HG02943 (cell line): Measurements from ENCODE around the gene EFHD2.
"Not testable (repeated sequence)": the region's sequence is repeated elsewhere in the genome, so short reads cannot be mapped to it uniquely, and the experiment has no call there.

Experiments used
- ATAC-seq: cut with Tn5 transposase; IDR thresholded peaks from one replicate; pipeline ENCODE4 v1.9.1; 2021; ENCODE audit warnings: mild to moderate bottlenecking, low read depth, moderate library complexity; ENCODE audit not compliant: unreplicated experiment

Gene EFHD2

GRCh38 chr1:15386164-15386749 lies 23.4 kb upstream of the EFHD2 start:
- no peak for ATAC-seq

- ATAC-seq = no peak
These were observed 21.3 kb upstream of the EFHD2 start for GRCh38 chr1:15388201-15388880.

- not testable (repeated sequence) for ATAC-seq
These were observed 19.9 kb upstream of the EFHD2 start for GRCh38 chr1:15389828-15390227.

- no peak for ATAC-seq
These were observed 19.0 kb upstream of the EFHD2 start for GRCh38 chr1:15390667-15391066.

- ATAC-seq = no peak
These were observed 18.3 kb upstream of the EFHD2 start for GRCh38 chr1:15391366-15391765.

- no peak for ATAC-seq
These were observed 16.0 kb upstream of the EFHD2 start for GRCh38 chr1:15393475-15394257.

- no peak for ATAC-seq
These were observed 15.4 kb upstream of the EFHD2 start for GRCh38 chr1:15394258-15394690.

GRCh38 chr1:15397236-15397635 lies 12.5 kb upstream of the EFHD2 start:
- ATAC-seq = no peak

GRCh38 chr1:15399710-15400109 lies 10.0 kb upstream of the EFHD2 start:
- ATAC-seq = no peak

GRCh38 chr1:15400627-15401026 lies 9.1 kb upstream of the EFHD2 start:
- no peak for ATAC-seq

GRCh38 chr1:15401391-15402055 lies 8.2 kb upstream of the EFHD2 start:
- ATAC-seq = no peak

- ATAC-seq = no peak
These were observed 6.8 kb upstream of the EFHD2 start for GRCh38 chr1:15402809-15403450.

GRCh38 chr1:15403962-15404580 lies 5.6 kb upstream of the EFHD2 start:
- ATAC-seq = no peak

GRCh38 chr1:15405106-15405850 lies 4.4 kb upstream of the EFHD2 start:
- no peak for ATAC-seq

GRCh38 chr1:15406614-15407559 lies 2.8 kb upstream of the EFHD2 start:
- ATAC-seq = no peak

GRCh38 chr1:15407580-15407979 lies 2.1 kb upstream of the EFHD2 start:
- no peak for ATAC-seq

- ATAC-seq = no peak
These were observed 749 bp upstream of the EFHD2 start for GRCh38 chr1:15408890-15409387.

- ATAC-seq = no peak
These were observed 665 bp downstream of the EFHD2 start for GRCh38 chr1:15410223-15410883.
